HepG2 (cell line): Measurements from ENCODE around the gene SLC25A47. TPM values are rescaled to one million over a fixed set of nuclear protein-coding genes. Genes with fewer than 3 reads are reported as not detected.
A peak's percentile ranks its signal among the peaks of the same experiment; 100 is the strongest.

Experiments used
- ATAC-seq: fragments of 200-7000 bp; cut with Tn5 transposase; 3 replicates; pipeline ENCODE4 v1.9.1; 2020; ENCODE audit warnings: mild to moderate bottlenecking, moderate library complexity
- BruUV-seq: library from RNA; stranded (reverse); fragments of 400-500 nt; replicated peaks from 2 replicates; lab custom pipeline; 2021; lab: Mats Ljungman, UMichigan
- CTCF ChIA-PET: fragments of 300-600 bp; formaldehyde crosslinking; extraction: SDS; loops from one replicate; lab custom pipeline; 2021; ENCODE audit warnings: low total read pairs, inconsistent platforms, low intra/inter-chr PET ratio; lab: Yijun Ruan, JAX
- POLR2A ChIA-PET: fragments of 350-600 bp; sonication (Branson Sonifier 250); formaldehyde crosslinking; loops from one replicate; lab custom pipeline; 2020; ENCODE audit warnings: antibody characterized with exemption, inconsistent platforms; lab: Yijun Ruan, JAX
- DNase-seq: peaks from one replicate; pipeline ENCODE4 v3.0.0-alpha.2; 2015; ENCODE audit warnings: low spot score
- FAIRE-seq: peaks from 3 replicates; lab custom pipeline; 2011; peaks lifted over from hg19 to GRCh38; lab: Jason Lieb, UNC
- H2AFZ ChIP-seq: one replicate; pipeline ENCODE4 v1.6.1; 2011; ENCODE audit warnings: low read length, inconsistent platforms
- H3K27ac ChIP-seq: fragments of 300-600 bp; 3 replicates; pipeline ENCODE4 v1.8.0; 2011; ENCODE audit warnings: mixed run types, mild to moderate bottlenecking, mixed read lengths, low read length, inconsistent platforms; ENCODE audit not compliant: insufficient read depth; ENCODE audit errors: extremely low read length
- H3K27me3 ChIP-seq, 2 experiments: fragments of 200-600 bp in 1 of 2; 2 replicates in 1 of 2; 3 replicates in 1 of 2; pipeline versions ENCODE4 v1.6.0 to v1.8.0; 2011; ENCODE audit warnings: low read length in 2 of 2, mild to moderate bottlenecking in 2 of 2, moderate library complexity in 2 of 2, inconsistent platforms in 1 of 2; ENCODE audit not compliant: insufficient read depth in 2 of 2, control insufficient read depth in 1 of 2
- H3K36me3 ChIP-seq, 2 experiments: fragments of 200-600 bp in 1 of 2; replicated peaks in 1 of 2; 2 replicates in 1 of 2; 3 replicates in 1 of 2; pipeline versions ENCODE4 v1.5.1 to v1.8.0; 2011; ENCODE audit warnings: low read length in 2 of 2, inconsistent platforms in 1 of 2; ENCODE audit not compliant: insufficient read depth in 2 of 2, control insufficient read depth in 1 of 2
- H3K4me1 ChIP-seq: 2 replicates; pipeline ENCODE4 v1.5.1; 2012; ENCODE audit warnings: low read length, inconsistent platforms; ENCODE audit not compliant: insufficient read depth
- H3K4me2 ChIP-seq: 2 replicates; pipeline ENCODE4 v1.6.0; 2011; ENCODE audit warnings: low read depth, low read length, inconsistent platforms
- H3K4me3 ChIP-seq, 3 experiments: fragments of 200-600 bp in 1 of 3; sonication (generic), shearing (Covaris generic) in 1 of 3; replicated peaks in 1 of 3; 2 replicates each; pipeline ENCODE4 v1.5.1; 2011 to 2016; ENCODE audit warnings: low read length in 3 of 3, inconsistent platforms in 2 of 3, low read depth in 2 of 3, mild to moderate bottlenecking in 2 of 3, control low read depth in 1 of 3, mixed read lengths in 1 of 3; ENCODE audit not compliant: insufficient read depth in 1 of 3
- H3K79me2 ChIP-seq: one replicate; pipeline ENCODE4 v1.6.1; 2011; ENCODE audit warnings: low read length, inconsistent platforms; ENCODE audit not compliant: insufficient read depth
- H3K9ac ChIP-seq: 2 replicates; pipeline ENCODE4 v1.6.0; 2011; ENCODE audit warnings: mild to moderate bottlenecking, low read depth, low read length, inconsistent platforms; ENCODE audit not compliant: insufficient read depth
- H3K9me3 ChIP-seq: 2 replicates; pipeline ENCODE4 v1.5.1; 2012; ENCODE audit warnings: mild to moderate bottlenecking, low read length
- H4K20me1 ChIP-seq: 2 replicates; pipeline ENCODE4 v1.6.0; 2011; ENCODE audit warnings: inconsistent platforms, mild to moderate bottlenecking, low read length, moderate library complexity; ENCODE audit not compliant: insufficient read depth
- CEBPG ChIP-seq: IDR thresholded peaks from 2 replicates; pipeline ENCODE4 v1.6.1; 2016
- EED ChIP-seq: sonication (generic); formaldehyde crosslinking; IDR thresholded peaks from 2 replicates; pipeline ENCODE4 v1.5.0; 2020; ENCODE audit warnings: mild to moderate bottlenecking, missing genetic modification reagents
- HOXA7 ChIP-seq: sonication (generic); formaldehyde crosslinking; IDR thresholded peaks from 2 replicates; pipeline ENCODE4 v1.8.1; 2022; ENCODE audit warnings: mild to moderate bottlenecking, missing genetic modification reagents, moderate library complexity
- KMT2B ChIP-seq: IDR thresholded peaks from 2 replicates; pipeline ENCODE4 v1.6.1; 2016; ENCODE audit warnings: missing genetic modification reagents, missing compliant biosample characterization
- NCOA5 ChIP-seq: sonication (generic); formaldehyde crosslinking; IDR thresholded peaks from 2 replicates; pipeline ENCODE4 v1.4.0; 2020; ENCODE audit warnings: missing genetic modification reagents
- PHF5A ChIP-seq: IDR thresholded peaks from one replicate; pipeline ENCODE4 v1.6.1; 2018; ENCODE audit warnings: low read depth, missing genetic modification reagents; ENCODE audit not compliant: unreplicated experiment
- PRDM15 ChIP-seq: sonication (generic); formaldehyde crosslinking; IDR thresholded peaks from 2 replicates; pipeline ENCODE4 v1.4.0; 2020; ENCODE audit warnings: missing genetic modification reagents
- RAD21 ChIP-seq: fragments of 450-650 bp; formaldehyde crosslinking; IDR thresholded peaks from 2 replicates; pipeline ENCODE4 v1.5.0; 2020; ENCODE audit warnings: mild to moderate bottlenecking
- RFX3 ChIP-seq: IDR thresholded peaks from 2 replicates; pipeline ENCODE4 v1.6.1; 2016; ENCODE audit warnings: missing biosample characterization, missing genetic modification reagents
- ZBTB21 ChIP-seq: sonication (generic); formaldehyde crosslinking; IDR thresholded peaks from 2 replicates; pipeline ENCODE4 v1.4.0; 2020; ENCODE audit warnings: missing genetic modification reagents
- ZNF235 ChIP-seq: sonication (generic); formaldehyde crosslinking; IDR thresholded peaks from 2 replicates; pipeline ENCODE4 v1.8.1; 2023; ENCODE audit warnings: mild to moderate bottlenecking, missing genetic modification reagents, borderline replicate concordance
- ZNF251 ChIP-seq: sonication (generic); formaldehyde crosslinking; IDR thresholded peaks from 2 replicates; pipeline ENCODE4 v1.9.0; 2021; ENCODE audit warnings: mild to moderate bottlenecking, missing genetic modification reagents
- ZNF781 ChIP-seq: sonication (generic); formaldehyde crosslinking; IDR thresholded peaks from 2 replicates; pipeline ENCODE4 v1.5.1; 2020; ENCODE audit warnings: borderline replicate concordance, mild to moderate bottlenecking, missing genetic modification reagents; ENCODE audit errors: not compliant biosample characterization
- WGBS: methylation state at CpG from one replicate; pipeline ENCODE4 v1.1.6; 2017; ENCODE audit warnings: low lambda C conversion rate; 5-methylcytosine and 5-hydroxymethylcytosine counted together
- in situ Hi-C: cut with HindIII; loops from 2 replicates; pipeline ENCODE4 v1.10.0; 2017; ENCODE audit warnings: low pct_unique_long_range_greater_than_20kb; ENCODE audit not compliant: extremely low pct_ligation_motif_present
- intact Hi-C: fragments of 100-400 bp; cut with micrococcal nuclease; formaldehyde crosslinking; loops from one replicate; pipeline ENCODE4 v1.10.0; 2022; ENCODE audit not compliant: unreplicated experiment
- polyA plus RNA-seq, 8 experiments: library from polyadenylated mRNA; depleted of rRNA in 3 of 8; stranded (reverse) in 7 of 8; unstranded in 1 of 8; fragments of >200 nt; fragmentation: Illumina TruSeq in 4 of 8; extraction: Trizol in 4 of 8; gene quantifications; 2 replicates each; pipeline versions ENCODE4 v1.2.1 to v1.2.3, GENCODE V29; 2011 to 2016; ENCODE audit warnings: low read depth in 4 of 8, missing spikeins in 1 of 8, mixed read lengths in 1 of 8; ENCODE audit not compliant: insufficient read depth in 1 of 8
- total RNA-seq, 5 experiments: library from RNA; depleted of rRNA; stranded (reverse); fragments of >200 nt; fragmentation: Illumina TruSeq; extraction: Trizol; gene quantifications; 2 replicates each; pipeline ENCODE4 v1.2.3, GENCODE V29; 2016; ENCODE audit warnings: low read depth in 1 of 5
- TF ChIP-seq, protein P1 (sequence below): IDR thresholded peaks from 2 replicates; pipeline ENCODE4 v1.6.1; 2016; ENCODE audit warnings: mild to moderate bottlenecking, missing biosample characterization, missing genetic modification reagents
- TF ChIP-seq, protein P2 (sequence below): sonication (generic); formaldehyde crosslinking; IDR thresholded peaks from 2 replicates; pipeline ENCODE4 v1.4.0; 2020; ENCODE audit warnings: missing genetic modification reagents
- TF ChIP-seq, protein P3 (sequence below): sonication (generic); formaldehyde crosslinking; IDR thresholded peaks from 2 replicates; pipeline ENCODE4 v1.5.0; 2020; ENCODE audit warnings: missing genetic modification reagents

Gene SLC25A47
- total and polyA plus RNA-seq, 2 of the 13 experiments (the other 11 are each of a cell fraction or from before 2014, with no cell fraction given): 1.0 to 1.7 TPM

- no peak for TF ChIP-seq PRDM15 (CRISPR knock-in tag)
- no peak for TF ChIP-seq ZBTB21
Observed at GRCh38 chr14:100317389-100317788, 5.8 kb upstream of the SLC25A47 start (continued).

DNA sequence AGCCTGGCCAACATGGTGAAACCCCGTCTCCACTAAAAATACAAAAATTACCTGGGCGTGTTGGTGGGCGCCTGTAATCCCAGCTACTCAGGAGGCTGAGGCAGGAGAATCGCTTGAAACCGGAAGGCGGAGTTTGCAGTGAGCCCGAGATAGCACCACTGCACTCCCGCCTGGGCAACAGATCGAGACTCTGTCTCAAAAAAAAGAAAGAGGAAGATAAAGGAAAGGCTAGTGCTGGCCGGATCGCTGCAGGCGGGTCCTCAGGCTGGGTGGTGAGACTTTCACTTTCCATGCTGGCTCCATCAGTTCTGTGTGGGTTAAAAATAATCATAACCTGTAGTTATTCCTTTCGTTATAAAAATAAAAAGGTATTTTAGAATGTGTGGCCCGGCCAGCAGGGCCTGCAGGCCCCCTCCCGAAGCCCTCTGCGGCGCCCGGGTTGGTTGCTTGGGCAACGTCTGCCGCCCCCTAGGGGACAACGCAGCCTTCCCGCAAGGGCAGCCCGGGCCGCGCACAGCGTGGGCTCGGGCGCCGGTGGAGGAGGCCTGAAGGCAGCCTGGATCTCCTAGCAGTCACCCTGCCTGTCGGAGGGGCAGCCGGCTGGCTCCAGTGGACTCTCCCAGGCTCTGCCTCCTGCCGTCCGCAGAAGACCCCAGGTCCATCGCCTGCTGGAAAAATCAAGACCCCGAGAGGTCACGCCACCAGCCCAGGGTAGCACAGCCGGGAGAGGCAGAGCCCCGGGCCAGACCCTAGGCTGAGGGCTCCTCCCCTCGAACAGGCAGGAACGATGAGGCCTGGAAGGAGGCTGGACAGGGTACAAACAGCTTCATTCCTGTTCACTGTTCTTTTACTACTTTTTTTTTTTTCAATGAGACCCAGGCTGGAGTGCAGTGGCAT, 5.0 kb upstream of the SLC25A47 start:
- H3K9me3 ChIP-seq: no peaks in the 10 kb centered on the region
- peak overlapping the region; percentile 60 for H3K4me2 ChIP-seq
- peaks cover under 1 to 10% of the 10 kb centered on the region in 2 experiments; a peak in 4 of 5 replicates for H3K27me3 ChIP-seq
- H3K27ac ChIP-seq: no peak overlapping the region
- no peak for FAIRE-seq
- in situ Hi-C loops: no loop called here
- intact Hi-C loops: no loop called here
- BruUV-seq: no TSS peak
- ChIA-PET CTCF (interaction anchor here (1.2 to 1.4 kb wide), 2 partner anchors 12 to 47 kb away, joined by 3 to 7 read pairs; partner anchors contain the start of gene SLC25A29), POLR2A (interaction anchor here (1.6 kb wide), 1 partner anchor 13 kb away, joined by 3 read pairs; no protein-coding TSS in a partner anchor)
- 40% methylated on average over 24 of the region's 40 CpGs for WGBS
- H3K9ac ChIP-seq: peak overlapping the region; percentile 3; the same call in 1 of the 2 replicates
- ATAC-seq: peak; percentile 83
- peak overlapping the region; percentile 37 to 62 (median 38); a peak in 5 of 6 replicates for H3K4me3 ChIP-seq
- peaks cover 49% of the 10 kb centered on the region for H3K4me1 ChIP-seq
- no peaks in the 10 kb centered on the region for H3K36me3 ChIP-seq
- H4K20me1 ChIP-seq: no peaks in the 10 kb centered on the region
- H3K79me2 ChIP-seq: no peaks in the 10 kb centered on the region
- H2AFZ ChIP-seq: no peak overlapping the region
- DNase-seq: no peak
- peak; percentile 66 for TF ChIP-seq RAD21 (CRISPR knock-in tag)
- no peak for TF ChIP-seq KMT2B (CRISPR knock-in tag)
- peak; percentile 65 for TF ChIP-seq RFX3 (CRISPR knock-in tag)
- no peak for TF ChIP-seq PHF5A (CRISPR knock-in tag)
- no peak for TF ChIP-seq NCOA5
- TF ChIP-seq, protein P1, sequence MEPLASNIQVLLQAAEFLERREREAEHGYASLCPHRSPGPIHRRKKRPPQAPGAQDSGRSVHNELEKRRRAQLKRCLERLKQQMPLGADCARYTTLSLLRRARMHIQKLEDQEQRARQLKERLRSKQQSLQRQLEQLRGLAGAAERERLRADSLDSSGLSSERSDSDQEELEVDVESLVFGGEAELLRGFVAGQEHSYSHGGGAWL (CRISPR knock-in tag): no peak
- TF ChIP-seq EED (CRISPR knock-in tag): no peak
- no peak for TF ChIP-seq ZNF781
- TF ChIP-seq, protein P2, sequence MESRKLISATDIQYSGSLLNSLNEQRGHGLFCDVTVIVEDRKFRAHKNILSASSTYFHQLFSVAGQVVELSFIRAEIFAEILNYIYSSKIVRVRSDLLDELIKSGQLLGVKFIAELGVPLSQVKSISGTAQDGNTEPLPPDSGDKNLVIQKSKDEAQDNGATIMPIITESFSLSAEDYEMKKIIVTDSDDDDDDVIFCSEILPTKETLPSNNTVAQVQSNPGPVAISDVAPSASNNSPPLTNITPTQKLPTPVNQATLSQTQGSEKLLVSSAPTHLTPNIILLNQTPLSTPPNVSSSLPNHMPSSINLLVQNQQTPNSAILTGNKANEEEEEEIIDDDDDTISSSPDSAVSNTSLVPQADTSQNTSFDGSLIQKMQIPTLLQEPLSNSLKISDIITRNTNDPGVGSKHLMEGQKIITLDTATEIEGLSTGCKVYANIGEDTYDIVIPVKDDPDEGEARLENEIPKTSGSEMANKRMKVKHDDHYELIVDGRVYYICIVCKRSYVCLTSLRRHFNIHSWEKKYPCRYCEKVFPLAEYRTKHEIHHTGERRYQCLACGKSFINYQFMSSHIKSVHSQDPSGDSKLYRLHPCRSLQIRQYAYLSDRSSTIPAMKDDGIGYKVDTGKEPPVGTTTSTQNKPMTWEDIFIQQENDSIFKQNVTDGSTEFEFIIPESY (CRISPR knock-in tag): peak; percentile 90
- no peak for TF ChIP-seq CEBPG (CRISPR knock-in tag)
- TF ChIP-seq, protein P3, sequence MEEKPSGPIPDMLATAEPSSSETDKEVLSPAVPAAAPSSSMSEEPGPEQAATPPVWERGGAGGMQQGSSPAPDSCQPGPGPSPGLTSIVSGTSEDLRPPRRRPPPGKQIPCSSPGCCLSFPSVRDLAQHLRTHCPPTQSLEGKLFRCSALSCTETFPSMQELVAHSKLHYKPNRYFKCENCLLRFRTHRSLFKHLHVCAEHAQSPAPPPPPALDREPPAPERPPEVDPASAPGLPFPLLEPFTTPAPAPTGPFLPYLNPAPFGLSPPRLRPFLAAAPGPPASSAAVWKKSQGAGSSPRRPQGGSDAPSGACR (CRISPR knock-in tag): no peak
- TF ChIP-seq ZNF251 (CRISPR knock-in tag): no peak
- TF ChIP-seq HOXA7 (CRISPR knock-in tag): no peak
- no peak for TF ChIP-seq ZNF235 (CRISPR knock-in tag)
